GM19452 (cell line): Measurements from ENCODE around the gene NAV2.

Experiments used
- ATAC-seq: cut with Tn5 transposase; IDR thresholded peaks from one replicate; pipeline ENCODE4 v1.9.1; 2021; ENCODE audit not compliant: unreplicated experiment

NAV2 gene

GRCh38 chr11:19742588-19743292 is 30.1 kb downstream of the NAV2 start:
- peak; percentile 89 for ATAC-seq

- no peak for ATAC-seq
Measured at GRCh38 chr11:19743622-19744021, 31.0 kb downstream of the NAV2 start.

GRCh38 chr11:19744130-19744529 is 31.5 kb downstream of the NAV2 start:
- ATAC-seq: no peak

- ATAC-seq: no peak
Measured at GRCh38 chr11:19746086-19746485, 33.4 kb downstream of the NAV2 start.

- no peak for ATAC-seq
Measured at GRCh38 chr11:19747634-19748033, 35.0 kb downstream of the NAV2 start.

- ATAC-seq: no peak
Measured at GRCh38 chr11:19751055-19751454, 38.4 kb downstream of the NAV2 start.

- no peak for ATAC-seq
Measured at GRCh38 chr11:19753451-19754106, 40.9 kb downstream of the NAV2 start.

- no peak for ATAC-seq
Measured at GRCh38 chr11:19756675-19757475, 44.2 kb downstream of the NAV2 start.

GRCh38 chr11:19759389-19759788 is 46.8 kb downstream of the NAV2 start:
- no peak for ATAC-seq

- no peak for ATAC-seq
Measured at GRCh38 chr11:19762266-19762665, 49.6 kb downstream of the NAV2 start.

- ATAC-seq: no peak
Measured at GRCh38 chr11:19763330-19763729, 50.7 kb downstream of the NAV2 start.

- no peak for ATAC-seq
Measured at GRCh38 chr11:19766206-19766605, 53.6 kb downstream of the NAV2 start.

GRCh38 chr11:19766810-19767209 is 54.2 kb downstream of the NAV2 start:
- no peak for ATAC-seq

- ATAC-seq: no peak
Measured at GRCh38 chr11:19767627-19768151, 55.1 kb downstream of the NAV2 start.

GRCh38 chr11:19768197-19768596 is 55.6 kb downstream of the NAV2 start:
- ATAC-seq: no peak

- no peak for ATAC-seq
Measured at GRCh38 chr11:19768815-19769214, 56.2 kb downstream of the NAV2 start.

GRCh38 chr11:19769820-19770219 is 57.2 kb downstream of the NAV2 start:
- no peak for ATAC-seq

- ATAC-seq: no peak
Measured at GRCh38 chr11:19770277-19770676, 57.6 kb downstream of the NAV2 start.

- no peak for ATAC-seq
Measured at GRCh38 chr11:19771463-19771862, 58.8 kb downstream of the NAV2 start.

GRCh38 chr11:19772480-19772879 is 59.8 kb downstream of the NAV2 start:
- no peak for ATAC-seq

- ATAC-seq: no peak
Measured at GRCh38 chr11:19774329-19774728, 61.7 kb downstream of the NAV2 start.
